Astrocyte (in vitro differentiated cells and primary cell): ENCODE results near the gene TIMP2. TPM values are rescaled to one million over a fixed set of nuclear protein-coding genes. Genes with fewer than 3 reads are reported as not detected.

ENCODE experiments used
- DNase-seq: peaks from one replicate; pipeline ENCODE4 v3.0.0-alpha.2; 2010; ENCODE audit warnings: low read depth
- FAIRE-seq: peaks from 2 replicates; lab custom pipeline; 2011; peaks lifted over from hg19 to GRCh38; lab: Jason Lieb, UNC
- H2AFZ ChIP-seq: 2 replicates; pipeline ENCODE4 v1.6.0; 2012; ENCODE audit warnings: low read depth, low read length, inconsistent platforms
- H3K27ac ChIP-seq: 2 replicates; pipeline ENCODE4 v1.5.1; 2011; ENCODE audit warnings: low read depth, low read length, inconsistent platforms
- H3K27me3 ChIP-seq: 2 replicates; pipeline ENCODE4 v1.6.0; 2011; ENCODE audit warnings: low read length, inconsistent platforms; ENCODE audit not compliant: insufficient read depth
- H3K36me3 ChIP-seq: 2 replicates; pipeline ENCODE4 v1.5.1; 2011; ENCODE audit warnings: low read length, inconsistent platforms; ENCODE audit not compliant: insufficient read depth
- H3K4me1 ChIP-seq: 2 replicates; pipeline ENCODE4 v1.5.1; 2011; ENCODE audit warnings: low read length, inconsistent platforms; ENCODE audit not compliant: insufficient read depth
- H3K4me2 ChIP-seq: 2 replicates; pipeline ENCODE4 v1.6.0; 2012; ENCODE audit warnings: low read length, inconsistent platforms
- H3K4me3 ChIP-seq: 2 replicates; pipeline ENCODE4 v1.5.1; 2011; ENCODE audit warnings: low read depth, mild to moderate bottlenecking, low read length, inconsistent platforms; ENCODE audit not compliant: insufficient read depth
- H3K79me2 ChIP-seq: 2 replicates; pipeline ENCODE4 v1.6.0; 2012; ENCODE audit warnings: mild to moderate bottlenecking, low read length, inconsistent platforms; ENCODE audit not compliant: insufficient read depth
- H3K9ac ChIP-seq: 2 replicates; pipeline ENCODE4 v1.6.0; 2012; ENCODE audit warnings: mild to moderate bottlenecking, low read length, inconsistent platforms
- H3K9me3 ChIP-seq: 2 replicates; pipeline ENCODE4 v1.5.1; 2012; ENCODE audit warnings: low read depth, mild to moderate bottlenecking, low read length, inconsistent platforms; ENCODE audit not compliant: insufficient read depth
- H4K20me1 ChIP-seq: 2 replicates; pipeline ENCODE4 v1.6.0; 2012; ENCODE audit warnings: low read length, inconsistent platforms; ENCODE audit not compliant: insufficient read depth
- H3K27ac Mint-ChIP-seq: one replicate; pipeline ENCODE4 v1.8.0; 2021; ENCODE audit warnings: mild to moderate bottlenecking, mixed read lengths; ENCODE audit not compliant: unreplicated experiment
- H3K27me3 Mint-ChIP-seq: one replicate; pipeline ENCODE4 v1.8.0; 2021; ENCODE audit warnings: low read depth, mixed read lengths; ENCODE audit not compliant: unreplicated experiment
- H3K36me3 Mint-ChIP-seq: one replicate; pipeline ENCODE4 v1.8.0; 2021; ENCODE audit warnings: low read depth, mixed read lengths; ENCODE audit not compliant: unreplicated experiment
- H3K4me1 Mint-ChIP-seq: one replicate; pipeline ENCODE4 v1.8.0; 2021; ENCODE audit warnings: low read depth, mixed read lengths; ENCODE audit not compliant: unreplicated experiment
- H3K4me3 Mint-ChIP-seq: one replicate; pipeline ENCODE4 v1.8.0; 2021; ENCODE audit warnings: mild to moderate bottlenecking, moderate library complexity, mixed read lengths; ENCODE audit not compliant: unreplicated experiment
- H3K9me3 Mint-ChIP-seq: one replicate; pipeline ENCODE4 v1.8.0; 2021; ENCODE audit warnings: mild to moderate bottlenecking, mixed read lengths; ENCODE audit not compliant: unreplicated experiment
- EZH2 ChIP-seq: IDR thresholded peaks from 2 replicates; pipeline ENCODE4 v1.6.1; 2012; ENCODE audit warnings: mild to moderate bottlenecking, low read length, inconsistent platforms; ENCODE audit not compliant: insufficient read depth
- total RNA-seq: library from RNA; stranded (reverse); gene quantifications from 2 replicates; pipeline ENCODE4 v1.2.1, GENCODE V29; 2021
- TF ChIP-seq, protein P1 (sequence below): IDR thresholded peaks from 2 replicates; pipeline ENCODE4 v1.5.1; 2011; ENCODE audit warnings: low read depth, mild to moderate bottlenecking, inconsistent platforms, low read length, moderate library complexity; ENCODE audit not compliant: insufficient read depth

TIMP2 gene
- total RNA-seq, 1 donor from 2014 or later: 184 TPM

DNA sequence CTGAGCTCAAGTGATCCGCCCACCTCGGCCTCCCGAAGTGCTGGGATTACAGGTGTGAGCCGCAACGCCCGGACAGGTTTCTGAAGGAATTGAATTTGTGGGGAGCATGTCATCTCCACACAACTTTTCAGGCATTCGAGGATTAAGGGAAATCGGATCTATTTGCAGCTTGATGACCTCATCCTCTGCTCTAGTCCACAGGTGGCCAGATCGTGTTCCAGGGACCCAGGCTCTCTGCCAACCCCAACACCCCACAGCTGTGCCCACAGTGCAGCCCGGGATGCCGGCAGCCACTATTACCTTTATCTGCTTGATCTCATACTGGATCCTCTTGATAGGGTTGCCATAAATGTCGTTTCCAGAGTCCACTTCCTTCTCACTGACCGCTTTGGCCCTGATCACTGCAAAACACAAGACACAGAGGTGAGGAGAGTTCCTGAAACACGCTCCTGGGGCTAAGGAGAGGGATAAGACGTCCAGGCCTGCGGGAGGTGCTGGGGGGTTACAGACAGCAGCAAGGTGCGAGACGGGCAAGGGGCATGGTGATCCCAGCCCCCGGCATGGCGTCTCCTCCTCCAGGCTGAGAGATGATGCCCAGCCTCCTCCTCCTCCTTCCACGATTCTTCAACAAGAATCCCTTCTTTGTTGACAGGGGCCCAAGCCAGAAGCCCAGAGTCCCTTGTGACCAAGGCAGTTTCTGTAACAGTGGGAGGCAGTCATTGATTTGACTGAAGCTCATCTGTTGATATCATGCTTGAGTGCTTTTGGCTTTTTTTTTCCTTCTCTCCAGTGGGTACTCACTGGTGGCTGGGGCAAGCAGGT, 51.5 kb downstream of the TIMP2 start:
- DNase-seq (peak; percentile 74), FAIRE-seq (no peak)
- Mint-ChIP-seq H3K27ac (no peak overlapping the region), H3K27me3 (no peaks in the 10 kb centered on the region), H3K4me3 (no peak overlapping the region), H3K4me1 (peaks cover 18% of the 10 kb centered on the region), H3K36me3 (peaks cover 20% of the 10 kb centered on the region), H3K9me3 (no peaks in the 10 kb centered on the region)
- Histone ChIP-seq H3K27me3 (no peaks in the 10 kb centered on the region), H3K27ac (peak overlapping the region; percentile 65), H3K36me3 (peaks cover 22% of the 10 kb centered on the region), H3K4me1 (peaks cover 29% of the 10 kb centered on the region), H3K9ac (peak overlapping the region; percentile 5), H3K79me2 (peaks cover 46% of the 10 kb centered on the region), H3K9me3 (no peaks in the 10 kb centered on the region), H4K20me1 (peaks cover 27% of the 10 kb centered on the region), H3K4me3 (no peak overlapping the region), H2AFZ (no peak overlapping the region), H3K4me2 (peak overlapping the region; percentile 40)
- TF ChIP-seq, protein P1, sequence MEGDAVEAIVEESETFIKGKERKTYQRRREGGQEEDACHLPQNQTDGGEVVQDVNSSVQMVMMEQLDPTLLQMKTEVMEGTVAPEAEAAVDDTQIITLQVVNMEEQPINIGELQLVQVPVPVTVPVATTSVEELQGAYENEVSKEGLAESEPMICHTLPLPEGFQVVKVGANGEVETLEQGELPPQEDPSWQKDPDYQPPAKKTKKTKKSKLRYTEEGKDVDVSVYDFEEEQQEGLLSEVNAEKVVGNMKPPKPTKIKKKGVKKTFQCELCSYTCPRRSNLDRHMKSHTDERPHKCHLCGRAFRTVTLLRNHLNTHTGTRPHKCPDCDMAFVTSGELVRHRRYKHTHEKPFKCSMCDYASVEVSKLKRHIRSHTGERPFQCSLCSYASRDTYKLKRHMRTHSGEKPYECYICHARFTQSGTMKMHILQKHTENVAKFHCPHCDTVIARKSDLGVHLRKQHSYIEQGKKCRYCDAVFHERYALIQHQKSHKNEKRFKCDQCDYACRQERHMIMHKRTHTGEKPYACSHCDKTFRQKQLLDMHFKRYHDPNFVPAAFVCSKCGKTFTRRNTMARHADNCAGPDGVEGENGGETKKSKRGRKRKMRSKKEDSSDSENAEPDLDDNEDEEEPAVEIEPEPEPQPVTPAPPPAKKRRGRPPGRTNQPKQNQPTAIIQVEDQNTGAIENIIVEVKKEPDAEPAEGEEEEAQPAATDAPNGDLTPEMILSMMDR: no peak
- TF ChIP-seq EZH2: no peak

DNA sequence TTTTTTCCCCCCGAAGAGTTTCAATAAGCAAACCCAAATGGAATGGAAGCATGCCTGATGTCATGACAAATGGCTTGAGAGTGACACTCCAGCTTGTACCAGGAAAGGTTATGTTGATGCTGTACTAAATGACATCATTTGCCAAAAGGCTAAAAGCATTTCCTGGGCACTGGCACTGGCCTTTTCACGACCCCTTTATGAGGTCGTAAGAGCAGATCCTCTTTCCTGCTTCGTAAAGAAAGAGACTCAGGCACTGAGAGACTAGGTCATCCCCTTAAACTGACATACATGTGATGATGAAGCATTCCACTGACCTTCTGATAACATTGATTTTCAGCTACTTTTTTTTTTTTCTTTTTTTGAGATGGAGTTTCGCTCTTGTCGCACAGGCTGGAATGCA, 52.7 kb downstream of the TIMP2 start:
- Mint-ChIP-seq H3K36me3 (peaks cover 26% of the 10 kb centered on the region), H3K27ac (no peak overlapping the region), H3K27me3 (no peaks in the 10 kb centered on the region), H3K9me3 (no peaks in the 10 kb centered on the region), H3K4me1 (peaks cover 16% of the 10 kb centered on the region), H3K4me3 (no peak overlapping the region)
- Histone ChIP-seq H3K36me3 (peaks cover 22% of the 10 kb centered on the region), H3K4me2 (no peak overlapping the region), H3K4me3 (no peak overlapping the region), H3K27me3 (no peaks in the 10 kb centered on the region), H3K9me3 (no peaks in the 10 kb centered on the region), H2AFZ (no peak overlapping the region), H3K27ac (no peak overlapping the region), H3K4me1 (peaks cover 37% of the 10 kb centered on the region), H4K20me1 (peaks cover 21% of the 10 kb centered on the region), H3K9ac (no peak overlapping the region), H3K79me2 (peaks cover 36% of the 10 kb centered on the region)
- TF ChIP-seq, protein P1: no peak
- TF ChIP-seq EZH2: no peak
- no peak for FAIRE-seq
- DNase-seq: no peak

DNA sequence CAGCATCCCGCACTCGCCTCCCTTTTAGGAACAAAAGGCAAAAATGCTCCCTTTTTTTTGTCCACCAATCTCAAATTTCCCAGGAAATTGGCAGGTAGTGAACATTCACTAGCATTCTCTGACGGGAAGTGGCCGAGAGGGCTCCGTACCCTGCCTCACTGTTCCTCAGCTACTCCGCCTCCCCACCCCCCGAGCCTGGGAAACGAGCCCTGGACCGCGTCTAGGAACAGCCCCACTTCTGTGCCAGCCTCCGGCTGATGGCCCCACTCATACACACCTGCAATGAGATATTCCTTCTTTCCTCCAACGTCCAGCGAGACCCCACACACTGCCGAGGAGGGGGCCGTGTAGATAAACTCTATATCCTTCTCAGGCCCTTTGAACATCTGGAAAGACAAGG, 54.6 kb downstream of the TIMP2 start:
- Histone ChIP-seq H3K79me2 (peaks cover 26% of the 10 kb centered on the region), H3K27ac (no peak overlapping the region), H3K4me2 (no peak overlapping the region), H3K4me3 (no peak overlapping the region), H3K9ac (no peak overlapping the region), H4K20me1 (peaks cover 16% of the 10 kb centered on the region), H2AFZ (no peak overlapping the region), H3K27me3 (no peaks in the 10 kb centered on the region), H3K4me1 (peaks cover 34% of the 10 kb centered on the region), H3K9me3 (no peaks in the 10 kb centered on the region), H3K36me3 (peaks cover 22% of the 10 kb centered on the region)
- Mint-ChIP-seq H3K4me3 (no peak overlapping the region), H3K4me1 (peaks cover 8% of the 10 kb centered on the region), H3K36me3 (peaks cover 20% of the 10 kb centered on the region), H3K9me3 (no peaks in the 10 kb centered on the region), H3K27me3 (no peaks in the 10 kb centered on the region), H3K27ac (no peak overlapping the region)
- TF ChIP-seq, protein P1: no peak
- no peak for TF ChIP-seq EZH2
- FAIRE-seq: no peak
- no peak for DNase-seq
